Large intestine (tissue), 3 donors: ENCODE data around the gene KLHDC10. TPM values are rescaled to one million over a fixed set of nuclear protein-coding genes. Genes with fewer than 3 reads are reported as not detected.
"Not testable (repeated sequence)": the region's sequence is repeated elsewhere in the genome, so short reads cannot be mapped to it uniquely, and the experiment has no call there.

Source experiments
- DNase-seq, 2 donors: peaks; one replicate each; pipeline versions ENCODE4 v3.0.0 to v3.0.0-alpha.2; 2013
- H3K27ac ChIP-seq: one replicate; pipeline ENCODE4 v1.5.1; 2013; ENCODE audit warnings: low read length
- H3K27me3 ChIP-seq: 2 replicates; pipeline ENCODE4 v1.6.1; 2013; ENCODE audit warnings: low read length; ENCODE audit not compliant: control insufficient read depth, insufficient read depth
- H3K36me3 ChIP-seq: 2 replicates; pipeline ENCODE4 v1.6.1; 2013; ENCODE audit warnings: low read length; ENCODE audit not compliant: control insufficient read depth, insufficient read depth
- H3K4me1 ChIP-seq: one replicate; pipeline ENCODE4 v1.6.1; 2013; ENCODE audit warnings: low read length; ENCODE audit not compliant: control insufficient read depth, insufficient read depth
- H3K4me3 ChIP-seq: one replicate; pipeline ENCODE4 v1.5.1; 2013; ENCODE audit warnings: low read length
- H3K9me3 ChIP-seq: one replicate; pipeline ENCODE4 v1.6.1; 2013; ENCODE audit warnings: mild to moderate bottlenecking, low read depth, low read length, moderate library complexity; ENCODE audit not compliant: control insufficient read depth
- WGBS: methylation state at CpG from one replicate; pipeline ENCODE4 v1.1.5; 2013; ENCODE audit warnings: low lambda C conversion rate; ENCODE audit not compliant: insufficient coverage; 5-methylcytosine and 5-hydroxymethylcytosine counted together
- polyA plus RNA-seq: library from polyadenylated mRNA; unstranded; fragments of 120-200 nt; gene quantifications from one replicate; pipeline ENCODE4 v1.2.1, GENCODE V29; 2013

Gene KLHDC10
- polyA plus RNA-seq, 1 donor: 30.2 TPM

- no peaks in the 10 kb centered on the region for H3K36me3 ChIP-seq
- no peak for DNase-seq
- no peak overlapping the region for H3K27ac ChIP-seq
- no peaks in the 10 kb centered on the region for H3K9me3 ChIP-seq
- no peaks in the 10 kb centered on the region for H3K27me3 ChIP-seq
- H3K4me1 ChIP-seq: no peaks in the 10 kb centered on the region
- H3K4me3 ChIP-seq: no peak overlapping the region
- 67% methylated on average over 1 of the region's 1 CpG for WGBS
These were observed 25.5 kb downstream of the KLHDC10 start for GRCh38 chr7:130095812-130096211.

- WGBS: 70% methylated on average over 1 of the region's 4 CpGs
- H3K4me3 ChIP-seq: no peak overlapping the region
- H3K36me3 ChIP-seq: no peaks in the 10 kb centered on the region
- H3K27me3 ChIP-seq: no peaks in the 10 kb centered on the region
- H3K27ac ChIP-seq: no peak overlapping the region
- no peaks in the 10 kb centered on the region for H3K4me1 ChIP-seq
- DNase-seq: no peak
- no peaks in the 10 kb centered on the region for H3K9me3 ChIP-seq
These were observed 26.0 kb downstream of the KLHDC10 start for GRCh38 chr7:130096243-130096827.

- DNase-seq: no peak
- Histone ChIP-seq H3K27ac (no peak overlapping the region), H3K4me1 (no peaks in the 10 kb centered on the region), H3K9me3 (no peaks in the 10 kb centered on the region), H3K27me3 (no peaks in the 10 kb centered on the region), H3K36me3 (no peaks in the 10 kb centered on the region), H3K4me3 (no peak overlapping the region)
These were observed 29.0 kb downstream of the KLHDC10 start for GRCh38 chr7:130099331-130099730.

DNA sequence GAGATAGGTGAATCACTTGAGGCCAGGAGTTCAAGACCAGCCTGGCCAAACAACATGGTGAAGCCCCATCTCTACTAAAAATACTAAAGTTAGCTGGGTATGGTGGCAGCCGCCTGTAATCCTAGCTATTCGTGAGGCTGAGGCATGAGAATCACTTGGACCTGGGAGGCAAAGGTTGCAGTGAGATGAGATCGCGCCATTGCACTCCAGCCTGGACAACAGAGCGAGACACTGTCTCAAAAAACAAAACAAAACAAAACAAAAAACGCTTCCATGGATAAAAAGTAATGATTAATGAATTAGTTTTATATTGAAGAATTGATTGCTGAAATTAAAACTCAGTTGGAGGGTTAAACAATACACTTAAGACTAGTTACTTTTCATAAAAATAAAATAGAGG is 32.3 kb downstream of the KLHDC10 start:
- Histone ChIP-seq H3K9me3 (no peaks in the 10 kb centered on the region), H3K4me1 (no peaks in the 10 kb centered on the region), H3K4me3 (no peak overlapping the region), H3K27me3 (no peaks in the 10 kb centered on the region), H3K27ac (no peak overlapping the region), H3K36me3 (no peaks in the 10 kb centered on the region)
- 94% methylated on average over 2 of the region's 6 CpGs for WGBS
- no peak for DNase-seq

- Histone ChIP-seq H3K4me3 (no peak overlapping the region), H3K9me3 (no peaks in the 10 kb centered on the region), H3K36me3 (no peaks in the 10 kb centered on the region), H3K27me3 (no peaks in the 10 kb centered on the region), H3K27ac (no peak overlapping the region), H3K4me1 (peaks cover 8% of the 10 kb centered on the region)
- 100% methylated on average over 7 of the region's 31 CpGs for WGBS
- no peak for DNase-seq
These were observed 37.8 kb downstream of the KLHDC10 start for GRCh38 chr7:130107949-130108674.

DNA sequence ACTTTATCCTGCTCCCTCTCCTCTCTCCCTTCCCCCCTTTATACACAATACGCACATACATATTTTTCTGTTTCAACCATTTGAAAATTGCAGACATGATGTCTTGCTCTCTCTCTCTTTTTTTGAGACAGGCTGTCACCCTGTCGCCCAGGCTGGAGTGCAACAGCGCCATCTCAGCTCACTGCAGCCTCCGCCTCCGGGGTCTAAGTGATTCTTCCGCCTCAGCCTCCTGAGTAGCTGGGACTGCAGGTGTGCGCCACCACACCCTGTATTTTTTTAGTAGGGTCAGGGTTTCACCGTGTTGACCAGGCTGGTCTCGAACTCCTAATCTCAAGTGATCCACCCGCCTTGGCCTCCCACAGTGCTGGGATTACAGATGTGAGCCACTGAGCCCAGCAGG is 38.5 kb downstream of the KLHDC10 start:
- no peak overlapping the region for H3K27ac ChIP-seq
- whole genome bisulfite sequencing: 93% methylated on average over 2 of the region's 10 CpGs
- no peaks in the 10 kb centered on the region for H3K9me3 ChIP-seq
- peaks cover 15% of the 10 kb centered on the region for H3K4me1 ChIP-seq
- H3K36me3 ChIP-seq: no peaks in the 10 kb centered on the region
- no peaks in the 10 kb centered on the region for H3K27me3 ChIP-seq
- no peak overlapping the region for H3K4me3 ChIP-seq
- no peak for DNase-seq

- Histone ChIP-seq H3K4me3 (no peak overlapping the region), H3K36me3 (peaks cover under 1% of the 10 kb centered on the region), H3K27ac (no peak overlapping the region), H3K27me3 (no peaks in the 10 kb centered on the region), H3K9me3 (no peaks in the 10 kb centered on the region), H3K4me1 (peaks cover 22% of the 10 kb centered on the region)
- no CpG with 5 or more reads among the region's 2 CpGs for WGBS
- peak in 1 of 2 donors; percentile 57 for DNase-seq
These were observed 41.8 kb downstream of the KLHDC10 start for GRCh38 chr7:130112093-130112492.

DNA sequence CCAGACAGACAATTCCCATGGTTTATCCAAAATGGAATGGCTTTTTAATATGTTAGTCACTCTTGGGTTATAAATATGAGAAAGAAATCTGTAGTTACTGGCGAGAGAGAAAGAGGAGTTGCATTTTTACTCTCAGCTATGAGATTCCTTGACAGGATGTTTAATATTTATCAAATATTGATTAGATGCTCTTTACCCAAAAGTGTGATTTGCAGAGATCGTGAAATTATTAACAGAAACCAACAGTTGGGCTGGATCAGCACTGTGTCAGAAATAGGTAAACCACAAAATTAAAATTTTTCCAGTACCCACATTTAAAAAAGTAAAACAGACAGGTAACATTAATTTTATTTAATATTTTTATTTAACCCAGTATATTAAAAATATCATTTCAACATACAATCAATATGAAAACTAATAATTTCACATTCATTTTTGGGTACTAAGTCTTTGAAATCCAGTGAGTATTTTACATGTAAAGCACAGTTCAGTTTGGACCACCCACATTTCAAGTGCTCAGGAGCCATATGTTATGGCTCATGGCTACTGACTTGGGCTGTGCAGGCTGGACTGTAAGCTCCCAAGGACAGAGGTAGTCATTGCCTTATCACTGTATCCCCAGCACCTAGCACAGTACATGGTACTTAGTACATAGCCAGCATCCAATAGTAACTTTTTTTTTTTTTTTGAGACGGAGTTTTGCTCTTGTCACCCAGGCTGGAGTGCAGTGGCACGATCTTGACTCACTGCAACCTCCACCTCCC is 42.5 kb downstream of the KLHDC10 start:
- 67% methylated on average over 1 of the region's 4 CpGs for WGBS
- no peak for DNase-seq
- Histone ChIP-seq H3K27ac (peak overlapping the region; percentile 84), H3K4me1 (peaks cover 22% of the 10 kb centered on the region), H3K36me3 (peaks cover 4% of the 10 kb centered on the region), H3K4me3 (no peak overlapping the region), H3K9me3 (no peaks in the 10 kb centered on the region), H3K27me3 (no peaks in the 10 kb centered on the region)

DNA sequence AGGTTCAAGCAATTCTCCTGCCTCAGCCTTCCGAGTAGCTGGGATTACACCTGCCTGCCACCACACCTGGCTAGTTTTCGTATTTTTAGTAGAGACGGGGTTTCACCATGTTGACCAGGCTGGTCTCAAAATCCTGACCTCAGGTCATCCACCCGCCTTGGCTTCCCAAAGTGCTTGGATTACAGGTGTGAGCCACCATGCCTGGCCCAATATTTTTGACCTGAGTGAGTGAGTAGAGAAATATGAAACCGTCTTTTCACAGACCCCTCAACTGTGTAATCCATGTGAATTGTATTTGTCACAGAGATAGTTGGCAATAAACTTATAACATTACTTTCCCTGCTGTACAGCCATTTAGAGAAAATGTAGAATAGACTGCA is 43.1 kb downstream of the KLHDC10 start:
- not testable (repeated sequence) for H3K4me3 ChIP-seq, H3K36me3 ChIP-seq, DNase-seq, H3K27me3 ChIP-seq, H3K9me3 ChIP-seq
- peak overlapping the region; percentile 84 for H3K27ac ChIP-seq
- H3K4me1 ChIP-seq: peaks cover 22% of the 10 kb centered on the region
- no CpG with 5 or more reads among the region's 5 CpGs for WGBS

- H3K4me1 ChIP-seq: peaks cover 22% of the 10 kb centered on the region
- peak overlapping the region; percentile 84 for H3K27ac ChIP-seq
- 17% methylated on average over 2 of the region's 4 CpGs for WGBS
- peak; percentile 74 to 89 for DNase-seq
- no peaks in the 10 kb centered on the region for H3K27me3 ChIP-seq
- H3K4me3 ChIP-seq: no peak overlapping the region
- peaks cover 10% of the 10 kb centered on the region for H3K36me3 ChIP-seq
- no peaks in the 10 kb centered on the region for H3K9me3 ChIP-seq
These were observed 43.6 kb downstream of the KLHDC10 start for GRCh38 chr7:130113887-130114286.
